ENCODE measurements around the gene VEGFB.

Gene VEGFB, protein sequence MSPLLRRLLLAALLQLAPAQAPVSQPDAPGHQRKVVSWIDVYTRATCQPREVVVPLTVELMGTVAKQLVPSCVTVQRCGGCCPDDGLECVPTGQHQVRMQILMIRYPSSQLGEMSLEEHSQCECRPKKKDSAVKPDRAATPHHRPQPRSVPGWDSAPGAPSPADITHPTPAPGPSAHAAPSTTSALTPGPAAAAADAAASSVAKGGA

DNA sequence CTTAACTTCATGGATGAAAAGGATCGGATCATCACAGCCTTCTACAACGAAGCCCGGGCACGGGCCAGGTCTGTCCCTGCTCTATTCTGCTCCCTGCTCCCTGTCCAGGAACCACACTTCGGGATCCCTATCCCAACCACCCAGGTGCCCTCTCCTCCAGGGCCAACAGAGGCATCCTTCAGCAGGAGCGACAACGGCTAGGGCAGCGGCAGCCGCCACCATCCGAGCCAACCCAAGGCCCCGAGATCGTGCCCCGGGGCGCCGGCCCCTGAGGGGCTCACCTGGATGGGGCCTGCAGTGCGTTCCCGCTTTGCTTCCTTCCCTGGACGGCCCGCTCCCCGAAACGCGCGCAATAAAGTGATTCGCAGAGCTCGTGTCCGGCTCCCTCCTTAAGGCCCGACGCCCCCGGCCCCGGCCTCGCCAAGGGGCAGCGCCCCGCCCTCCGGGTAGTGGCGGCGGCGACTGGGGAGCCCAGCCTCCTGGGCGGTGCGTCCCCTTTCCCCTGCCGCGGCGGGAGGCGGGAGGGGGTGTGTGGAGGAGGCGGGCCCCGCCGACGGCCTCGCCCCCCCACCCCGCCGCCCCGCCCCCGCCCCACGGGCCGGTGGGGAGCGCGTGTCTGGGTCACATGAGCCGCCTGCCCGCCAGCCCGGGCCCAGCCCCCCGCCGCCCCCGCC lies at the start of gene VEGFB:
VEGFB (plus strand) TSS at position 672 of the 674 bp plus-strand sequence. CDS start 250 bp downstream, outside the sequence.
- peak; percentile 85 for DNase-seq

DNA sequence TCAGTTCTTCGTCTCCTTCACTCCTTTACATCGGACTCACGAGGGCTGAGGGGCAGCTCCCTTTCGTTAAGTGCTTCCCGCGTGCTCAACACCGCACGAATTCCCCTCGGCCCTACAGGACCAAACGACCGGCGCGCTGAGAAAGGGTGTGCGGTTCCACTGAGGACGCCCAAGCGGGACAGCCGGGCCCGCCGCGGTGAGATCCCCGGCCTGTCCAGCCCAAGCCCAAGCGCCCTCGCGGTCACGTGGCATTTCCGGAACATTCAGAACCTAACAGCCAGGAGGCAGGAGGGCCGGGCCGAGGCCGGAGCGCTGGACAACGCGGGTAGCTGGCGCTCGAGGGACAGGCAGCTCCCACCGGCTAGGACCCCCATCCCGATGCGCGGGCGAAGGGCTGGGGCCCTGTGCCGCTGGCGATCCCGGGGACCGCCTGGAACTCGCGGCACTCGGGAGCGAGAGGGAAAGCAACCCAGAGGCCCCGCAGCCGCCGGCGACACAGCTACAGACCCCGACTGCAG lies 49.1 kb upstream of the VEGFB start:
- peak; percentile 37 for DNase-seq

DNA sequence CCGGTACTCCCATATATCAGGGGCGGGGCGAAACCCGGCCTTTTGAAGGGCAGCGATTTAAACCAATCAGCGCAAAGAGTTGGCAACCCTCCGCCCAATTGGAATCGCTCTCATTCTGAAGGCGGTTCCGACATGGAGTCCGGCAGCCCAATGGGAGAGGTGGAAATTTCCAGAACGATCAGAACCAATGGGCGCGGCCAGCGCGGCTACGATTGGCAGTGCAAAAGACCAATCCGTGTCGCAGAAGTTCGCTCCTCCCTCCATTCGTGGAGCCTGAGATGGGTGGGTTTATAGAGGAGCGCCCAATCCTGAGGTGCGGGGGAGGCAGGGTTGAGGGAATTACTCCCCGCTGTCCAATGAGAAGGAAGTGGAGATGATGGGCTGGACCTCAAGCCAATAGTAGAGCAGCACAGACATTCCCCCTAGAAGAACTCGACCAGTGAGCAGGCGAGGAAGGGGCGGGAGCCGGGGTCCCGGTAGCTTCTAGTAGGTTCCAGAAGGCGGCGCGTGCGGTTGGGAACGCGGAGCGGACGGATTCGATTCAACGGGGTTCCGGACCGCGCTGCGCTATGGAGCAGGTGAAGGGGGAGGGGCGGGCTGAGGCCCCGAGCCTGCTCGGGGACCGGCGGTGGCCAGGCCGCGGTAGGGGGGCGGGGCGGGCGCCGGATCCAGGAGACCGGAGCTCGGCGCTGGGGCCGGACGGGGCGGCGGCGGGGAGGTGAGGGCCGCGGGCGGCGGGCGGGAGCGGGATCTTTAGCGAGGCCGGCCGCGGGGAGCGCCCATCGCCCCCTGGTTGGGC lies 48.5 kb upstream of the VEGFB start, which contains the start of gene STIP1:
STIP1 (plus strand) TSS at position 479 of the 799 bp plus-strand sequence; CDS start at position 570, 91 bp downstream.
- DNase-seq = peak; percentile 97

DNA sequence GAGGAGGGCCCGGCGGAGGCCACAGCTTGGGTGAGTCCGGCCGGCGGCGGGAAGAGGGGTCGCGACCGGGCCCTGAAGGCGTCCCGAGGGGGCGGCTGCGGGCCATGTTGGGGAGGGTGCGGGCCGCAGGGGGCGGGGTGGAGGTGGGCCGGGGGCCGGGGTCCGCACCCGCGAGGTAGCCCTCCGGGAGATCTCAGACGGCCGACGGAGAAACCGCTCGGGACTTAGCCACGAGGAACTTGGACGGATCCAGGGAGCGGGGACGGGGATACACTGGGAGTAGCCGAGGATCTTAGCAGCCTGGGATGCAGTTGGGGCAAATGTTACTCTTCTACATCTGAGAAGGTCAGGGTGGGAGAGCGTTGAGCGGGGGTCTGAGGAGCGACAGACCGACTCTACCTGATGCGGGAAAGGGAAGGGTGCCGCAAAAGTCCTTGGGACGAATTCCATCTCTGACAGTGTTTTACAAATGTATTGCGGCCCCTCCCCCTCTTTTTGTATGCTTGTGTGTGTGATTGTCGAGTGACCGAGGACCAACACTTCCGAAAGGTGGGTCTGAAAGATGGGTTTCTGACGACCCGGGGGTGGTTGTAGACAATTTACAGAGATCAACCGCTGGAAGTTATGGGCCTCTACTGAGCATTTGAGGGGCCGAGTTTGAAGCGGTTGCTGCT lies 47.8 kb upstream of the VEGFB start:
- DNase-seq = peak; percentile 50

DNA sequence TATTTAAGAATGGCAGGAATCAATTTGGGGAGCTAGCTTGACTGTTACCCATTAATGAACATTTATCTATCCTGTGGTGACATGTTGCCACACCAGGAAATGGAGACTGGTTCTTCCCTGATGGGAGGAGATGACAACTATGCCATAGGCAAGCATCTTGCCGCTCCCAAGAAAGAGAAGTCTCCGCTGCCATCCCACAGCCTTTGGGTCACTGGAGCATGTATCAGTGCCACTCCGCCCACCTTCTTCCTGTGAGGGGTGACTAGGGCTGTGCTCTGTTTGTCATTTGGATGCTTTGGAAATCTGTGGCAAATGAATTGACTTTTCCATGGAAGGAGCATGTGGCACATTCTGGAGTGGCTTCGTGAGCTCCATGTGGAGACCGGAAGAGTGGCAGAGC lies 42.0 kb upstream of the VEGFB start:
- DNase-seq = no peak

DNA sequence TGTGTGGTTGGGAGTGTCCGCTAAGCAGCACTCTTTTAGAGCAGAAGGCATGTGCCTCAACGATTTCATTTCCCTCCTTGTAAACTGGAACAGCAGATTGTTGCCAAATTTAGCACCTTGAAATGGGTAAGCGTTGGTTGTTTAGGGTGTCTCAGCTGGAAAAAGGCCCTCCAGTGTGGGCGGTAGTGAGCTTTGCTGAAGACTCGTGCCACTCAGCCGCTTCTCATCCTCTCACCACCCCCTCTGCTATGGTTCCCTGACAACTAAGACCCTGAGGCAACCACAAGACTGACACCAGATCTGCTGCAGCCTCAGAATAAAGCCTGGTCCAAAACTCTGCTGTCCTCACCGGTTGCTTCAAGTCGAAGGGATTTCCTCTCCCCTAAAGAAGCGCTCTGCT lies 37.8 kb upstream of the VEGFB start:
- no peak for DNase-seq

DNA sequence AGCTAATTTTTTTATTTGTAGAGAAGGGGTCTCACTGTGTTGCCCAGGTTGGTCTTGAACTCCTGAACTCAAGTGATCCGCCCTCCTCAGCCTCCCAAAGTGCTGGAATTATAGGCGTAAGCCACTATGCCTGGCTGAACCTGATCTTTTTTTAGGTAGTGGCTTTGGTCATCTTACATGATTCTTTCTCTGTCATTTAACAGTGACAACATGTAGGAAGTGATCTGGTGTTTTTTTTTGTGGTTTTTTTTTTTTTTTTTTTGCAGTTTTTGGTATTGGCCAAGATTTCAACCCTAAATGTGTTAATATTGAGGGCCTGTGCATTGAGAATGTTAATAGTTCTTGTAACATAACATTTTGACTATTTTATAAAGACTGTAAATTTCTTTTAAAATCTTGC lies 35.9 kb upstream of the VEGFB start:
- DNase-seq = no peak

DNA sequence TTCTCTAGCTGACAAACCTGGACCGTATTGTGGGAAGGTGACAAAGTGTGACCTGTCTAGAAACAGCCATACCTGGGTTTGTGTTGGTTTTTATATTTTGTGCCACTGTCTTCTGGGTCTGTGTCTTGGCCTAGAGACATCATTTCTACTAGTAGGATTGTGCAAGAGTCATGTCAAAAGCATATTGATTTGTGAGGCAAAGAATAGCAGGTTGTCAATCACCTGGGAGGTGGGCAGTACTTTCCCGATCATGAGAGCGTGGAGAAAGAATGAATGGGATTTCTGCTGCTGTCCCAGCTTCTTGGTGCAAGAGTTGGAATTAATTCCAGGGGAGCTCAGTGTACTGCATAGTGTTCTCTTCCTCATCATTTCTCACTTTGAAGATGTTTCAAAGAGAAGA lies 32.8 kb upstream of the VEGFB start:
- no peak for DNase-seq

DNA sequence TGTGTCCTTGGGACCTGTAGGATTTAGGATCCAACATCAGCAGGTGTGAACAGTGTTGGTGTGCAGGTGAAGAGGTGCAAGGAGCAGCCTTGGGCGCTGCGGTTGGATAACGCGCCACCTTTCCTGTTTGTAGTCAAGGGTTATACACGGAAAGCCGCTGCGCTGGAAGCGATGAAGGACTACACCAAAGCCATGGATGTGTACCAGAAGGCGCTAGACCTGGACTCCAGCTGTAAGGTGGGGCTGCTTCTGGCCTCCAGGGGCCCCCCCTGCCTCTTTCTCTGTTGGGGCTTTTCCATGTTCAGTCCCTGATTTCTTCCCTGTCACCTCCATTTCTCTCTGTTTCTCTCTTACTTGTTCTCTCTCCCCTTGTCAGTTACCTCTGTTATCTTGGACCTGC lies 31.4 kb upstream of the VEGFB start:
- DNase-seq = no peak

DNA sequence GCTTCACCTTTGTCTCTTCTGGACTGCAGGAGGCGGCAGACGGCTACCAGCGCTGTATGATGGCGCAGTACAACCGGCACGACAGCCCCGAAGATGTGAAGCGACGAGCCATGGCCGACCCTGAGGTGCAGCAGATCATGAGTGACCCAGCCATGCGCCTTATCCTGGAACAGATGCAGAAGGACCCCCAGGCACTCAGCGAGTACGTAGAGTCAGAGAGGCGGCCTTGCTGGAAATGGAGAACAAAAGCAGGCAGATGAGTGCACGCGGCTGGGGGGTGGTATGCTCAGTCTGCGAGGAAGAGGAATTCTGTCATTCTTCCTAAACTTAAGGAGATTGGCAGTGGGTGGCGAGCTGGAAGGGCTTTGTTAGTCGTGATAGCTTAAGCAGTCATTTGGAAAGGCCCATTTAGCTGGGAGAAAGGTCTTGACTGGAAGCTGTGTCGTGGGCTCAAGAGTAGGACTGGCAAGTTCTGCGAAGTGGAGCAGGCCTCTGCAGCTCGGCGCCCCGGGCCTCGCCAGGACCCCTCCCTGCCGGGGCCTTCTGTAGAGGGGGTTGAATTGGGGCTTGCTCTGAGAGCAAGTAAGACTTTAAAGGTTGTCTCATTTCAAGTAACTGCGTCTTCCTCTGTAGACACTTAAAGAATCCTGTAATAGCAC lies 30.8 kb upstream of the VEGFB start:
- DNase-seq = no peak

DNA sequence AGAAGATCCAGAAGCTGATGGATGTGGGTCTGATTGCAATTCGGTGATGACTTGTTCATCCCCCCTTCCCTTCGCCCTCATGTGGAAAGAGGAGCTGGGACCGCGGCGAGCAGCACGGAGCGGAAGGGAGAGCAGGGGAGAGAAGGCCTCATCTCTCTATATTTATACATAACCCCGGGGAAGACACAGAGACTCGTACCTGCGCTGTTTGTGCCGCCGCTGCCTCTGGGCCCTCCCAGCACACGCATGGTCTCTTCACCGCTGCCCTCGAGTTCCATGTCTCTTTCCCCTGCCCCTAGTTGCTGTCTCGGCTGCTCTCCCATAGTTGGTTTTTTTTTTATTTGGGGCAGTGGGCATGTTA lies 30.3 kb upstream of the VEGFB start:
- DNase-seq = no peak

DNA sequence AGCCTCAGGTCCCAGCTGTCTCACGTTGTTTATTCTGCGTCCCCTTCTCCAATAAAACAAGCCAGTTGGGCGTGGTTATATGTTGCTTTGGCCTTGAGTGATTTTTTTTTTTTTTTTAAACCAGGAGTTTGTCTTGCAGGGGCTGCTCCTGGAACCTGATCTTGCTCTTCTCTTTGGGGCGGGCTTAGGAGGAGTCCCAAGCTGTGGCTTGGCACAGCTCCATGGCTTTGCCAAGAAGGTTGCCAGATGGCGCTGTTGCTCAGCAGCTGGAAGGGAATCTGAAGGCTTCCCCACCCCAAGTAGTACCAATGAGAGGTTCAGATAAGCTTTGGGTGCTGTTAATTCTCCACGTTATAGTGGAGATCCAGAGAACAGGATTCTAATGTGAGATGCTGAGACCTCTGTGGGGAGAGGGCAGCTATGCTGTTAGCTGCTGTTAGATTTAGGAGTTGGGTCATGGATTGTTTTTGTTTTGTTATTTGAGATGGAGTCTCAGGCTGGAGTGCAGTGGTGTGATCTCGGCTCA lies 29.9 kb upstream of the VEGFB start:
- DNase-seq = peak; percentile 90

DNA sequence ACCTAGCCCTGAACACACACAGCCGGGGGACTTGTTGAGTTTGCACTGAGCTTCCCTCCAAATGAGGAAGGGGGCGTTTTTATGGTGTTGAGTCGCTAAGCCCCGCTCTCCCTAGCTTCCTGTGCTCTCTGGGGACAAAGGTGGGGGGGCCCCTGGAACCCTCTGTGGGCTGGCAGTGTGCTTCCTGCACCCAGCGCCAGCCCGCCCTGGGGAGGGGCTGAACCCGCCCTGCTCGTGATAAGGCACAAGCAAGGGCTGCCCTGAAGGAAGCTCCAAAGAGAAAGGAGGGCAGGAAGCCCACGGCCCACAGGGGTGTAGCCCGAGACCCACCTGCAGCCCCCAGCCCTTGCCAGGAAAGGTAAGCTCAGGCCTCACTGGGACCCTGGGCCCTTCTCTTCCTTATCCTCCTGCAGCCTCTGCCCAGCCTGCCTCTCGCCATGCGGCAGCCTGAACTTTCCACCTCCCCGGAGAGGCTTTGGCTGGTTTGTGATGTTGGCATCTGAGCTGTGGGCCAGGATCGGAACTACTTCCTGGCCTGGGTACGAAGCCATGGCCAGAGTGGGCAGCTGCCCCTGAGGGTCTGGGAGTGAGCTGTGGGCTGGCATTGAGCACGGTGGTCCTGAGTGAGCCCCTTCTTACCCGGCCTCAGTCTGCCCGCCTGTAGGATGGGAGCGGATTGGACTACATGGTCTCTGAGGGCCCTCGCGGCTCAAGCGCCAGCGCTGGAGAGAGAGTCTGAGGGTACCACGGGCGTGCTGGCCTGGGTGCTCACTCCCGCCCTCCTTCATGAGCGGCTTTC lies 27.7 kb upstream of the VEGFB start, which contains the start of gene FERMT3:
FERMT3 (plus strand) TSS at position 265 of the 799 bp plus-strand sequence. CDS start 644 bp downstream, outside the sequence.
- DNase-seq = peak; percentile 90

DNA sequence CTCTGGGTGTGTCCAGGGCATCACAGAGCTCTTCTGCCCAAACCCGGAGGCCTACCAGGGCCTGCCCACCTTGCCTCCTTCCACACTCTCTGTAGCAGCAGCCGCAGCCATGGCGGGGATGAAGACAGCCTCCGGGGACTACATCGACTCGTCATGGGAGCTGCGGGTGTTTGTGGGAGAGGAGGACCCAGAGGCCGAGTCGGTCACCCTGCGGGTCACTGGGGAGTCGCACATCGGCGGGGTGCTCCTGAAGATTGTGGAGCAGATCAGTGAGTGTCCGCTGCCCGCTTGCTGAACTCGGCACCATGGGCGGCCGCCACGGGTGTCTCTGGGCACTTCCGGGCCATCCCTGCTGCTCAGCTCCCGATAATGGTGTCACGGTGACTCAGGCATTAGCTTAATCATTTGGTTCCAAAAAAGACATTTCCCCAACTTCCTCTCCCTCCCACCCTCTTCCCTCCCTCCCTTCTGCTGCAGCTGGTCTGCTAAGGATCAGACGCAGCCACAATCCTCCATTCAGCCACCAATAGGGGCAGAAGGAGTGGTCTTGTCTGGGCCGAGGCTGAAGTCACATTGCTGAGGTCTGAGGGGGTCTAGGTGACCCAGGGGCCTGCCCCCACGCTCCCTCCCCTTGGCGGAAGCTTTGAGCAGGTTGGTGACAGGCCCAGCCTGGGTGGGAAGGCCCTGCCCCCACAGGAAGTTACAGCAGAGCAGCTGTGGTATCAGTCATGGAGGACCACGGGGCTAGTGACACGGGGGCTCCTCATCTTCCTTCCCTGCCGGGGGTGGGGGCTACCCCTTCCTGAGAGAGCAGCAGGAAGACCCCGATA lies 26.9 kb upstream of the VEGFB start:
- DNase-seq = peak; percentile 87

DNA sequence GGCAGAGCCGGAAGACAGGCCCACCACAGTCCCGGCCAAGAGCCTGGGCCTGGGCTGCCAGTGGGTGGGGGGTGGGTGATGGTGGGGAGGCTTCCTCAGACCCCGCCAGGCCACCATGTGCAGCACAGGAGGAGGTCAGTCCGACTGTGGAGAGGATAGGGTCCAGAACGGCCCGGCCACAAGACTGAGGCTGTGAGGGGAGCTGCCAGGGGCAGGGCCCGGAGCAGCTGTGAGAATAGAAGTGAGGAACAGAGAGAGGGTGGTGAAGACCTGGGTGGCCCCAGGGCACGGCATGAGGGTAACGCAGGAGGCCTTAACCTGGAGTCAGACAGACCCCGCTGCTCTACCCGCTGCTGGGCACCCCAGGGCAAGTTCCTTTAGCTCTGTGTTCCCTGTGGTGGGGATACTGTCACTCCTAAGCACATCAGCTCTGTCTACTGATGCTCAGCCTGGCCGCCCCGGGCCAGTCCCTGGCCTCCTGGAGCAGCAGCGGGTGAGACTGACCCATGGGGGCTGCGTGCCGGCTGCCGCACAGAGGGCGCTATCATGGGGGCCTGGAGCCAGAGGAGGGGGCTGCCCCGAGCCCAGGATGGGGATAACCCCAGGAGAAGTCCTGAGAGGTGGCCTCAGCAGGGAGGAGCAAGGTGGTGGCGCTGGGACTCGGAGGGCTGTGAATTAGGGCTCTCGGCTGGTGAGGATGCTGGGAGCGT lies 26.1 kb upstream of the VEGFB start:
- DNase-seq = no peak

DNA sequence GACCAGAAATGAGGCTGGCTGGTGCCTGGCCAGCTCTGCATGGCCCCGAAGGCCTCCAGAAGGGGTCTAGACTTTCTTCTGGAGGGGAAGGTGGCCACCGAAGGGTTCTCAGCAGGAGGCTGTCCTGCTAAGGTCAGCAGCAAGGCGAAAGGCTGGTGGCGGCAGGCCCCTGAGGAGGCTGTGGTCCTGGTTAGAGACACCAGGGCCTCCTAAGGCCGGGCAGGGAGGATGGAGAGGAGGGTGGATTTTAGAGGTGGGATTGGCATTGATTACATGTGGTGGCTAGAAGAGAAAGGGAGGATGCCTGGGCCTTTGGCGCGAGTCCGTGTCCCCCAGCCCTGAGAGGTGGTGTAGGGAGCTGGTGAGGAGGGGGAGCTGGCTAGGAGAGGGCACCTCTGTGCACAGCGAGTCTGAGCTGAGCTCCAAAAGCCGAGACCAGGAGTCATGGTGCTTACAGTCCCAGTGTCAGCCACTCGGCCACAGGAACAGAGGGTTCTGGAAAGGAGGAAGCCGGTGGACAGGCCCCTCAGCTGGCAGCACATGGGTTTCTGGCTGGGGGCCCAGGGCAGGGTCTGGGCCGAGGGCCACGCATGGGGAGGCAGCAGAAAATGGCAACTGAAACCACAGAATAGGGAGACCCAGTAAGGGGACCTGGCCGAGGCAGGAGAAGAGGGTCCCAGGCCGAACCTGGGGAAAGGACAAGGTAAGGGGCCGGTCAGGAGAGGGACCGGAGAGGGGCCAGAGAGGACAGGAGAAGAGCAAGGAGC lies 25.4 kb upstream of the VEGFB start:
- no peak for DNase-seq

DNA sequence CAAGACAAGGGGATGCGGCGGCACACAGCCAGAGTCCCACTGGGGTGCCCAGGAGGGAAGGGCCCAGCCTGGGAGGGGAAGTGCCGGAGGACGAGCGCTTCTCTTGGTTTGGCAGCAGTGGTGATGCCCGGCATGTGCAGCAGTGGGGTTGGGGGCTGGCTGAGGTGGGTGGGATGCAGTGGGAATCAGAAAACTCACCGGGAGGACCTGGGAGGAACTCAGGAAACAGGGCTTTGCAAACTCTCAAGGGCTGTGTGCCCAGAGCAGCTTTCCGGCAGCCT lies 24.9 kb upstream of the VEGFB start:
- no peak for DNase-seq

DNA sequence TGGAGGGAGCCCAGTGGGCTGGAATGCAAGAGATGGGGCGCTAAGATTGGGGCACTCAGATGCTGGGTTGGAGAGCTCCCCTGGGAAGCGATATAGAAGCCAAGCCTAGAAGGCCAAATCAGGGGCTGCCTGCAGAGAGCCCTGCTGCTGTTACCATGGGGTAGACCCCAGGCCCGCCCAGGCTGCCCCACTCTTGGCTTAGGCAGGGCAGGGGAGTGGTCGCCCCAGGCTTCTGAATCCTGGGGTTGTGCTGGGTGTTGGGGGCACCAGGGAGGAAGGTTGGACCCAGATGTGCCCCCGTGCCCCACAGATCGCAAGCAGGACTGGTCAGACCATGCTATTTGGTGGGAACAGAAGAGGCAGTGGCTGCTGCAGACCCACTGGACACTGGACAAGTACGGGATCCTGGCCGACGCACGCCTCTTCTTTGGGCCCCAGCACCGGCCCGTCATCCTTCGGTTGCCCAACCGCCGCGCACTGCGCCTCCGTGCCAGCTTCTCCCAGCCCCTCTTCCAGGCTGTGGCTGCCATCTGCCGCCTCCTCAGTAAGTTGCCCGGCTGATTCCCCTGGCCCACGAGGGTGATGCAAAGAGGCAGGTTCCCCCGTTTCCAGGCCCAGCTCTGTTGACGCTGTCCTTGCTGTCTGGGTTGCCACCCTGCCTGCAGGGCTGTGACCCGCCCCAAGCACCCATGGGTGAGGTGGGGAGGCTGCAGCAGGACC lies 23.9 kb upstream of the VEGFB start:
- no peak for DNase-seq

Data from CD4-positive, alpha-beta T cell treated with Interleukin-6 for 4 hours (primary cell).